Measurements from ENCODE around the gene SDE2. TPM values are rescaled to one million over a fixed set of nuclear protein-coding genes. Genes with fewer than 3 reads are reported as not detected.

Gene SDE2
- total and polyA plus RNA-seq, 2 donors (not counting 1 experiment from before 2014, with no cell fraction given): 10.0 to 26.0 TPM

DNA sequence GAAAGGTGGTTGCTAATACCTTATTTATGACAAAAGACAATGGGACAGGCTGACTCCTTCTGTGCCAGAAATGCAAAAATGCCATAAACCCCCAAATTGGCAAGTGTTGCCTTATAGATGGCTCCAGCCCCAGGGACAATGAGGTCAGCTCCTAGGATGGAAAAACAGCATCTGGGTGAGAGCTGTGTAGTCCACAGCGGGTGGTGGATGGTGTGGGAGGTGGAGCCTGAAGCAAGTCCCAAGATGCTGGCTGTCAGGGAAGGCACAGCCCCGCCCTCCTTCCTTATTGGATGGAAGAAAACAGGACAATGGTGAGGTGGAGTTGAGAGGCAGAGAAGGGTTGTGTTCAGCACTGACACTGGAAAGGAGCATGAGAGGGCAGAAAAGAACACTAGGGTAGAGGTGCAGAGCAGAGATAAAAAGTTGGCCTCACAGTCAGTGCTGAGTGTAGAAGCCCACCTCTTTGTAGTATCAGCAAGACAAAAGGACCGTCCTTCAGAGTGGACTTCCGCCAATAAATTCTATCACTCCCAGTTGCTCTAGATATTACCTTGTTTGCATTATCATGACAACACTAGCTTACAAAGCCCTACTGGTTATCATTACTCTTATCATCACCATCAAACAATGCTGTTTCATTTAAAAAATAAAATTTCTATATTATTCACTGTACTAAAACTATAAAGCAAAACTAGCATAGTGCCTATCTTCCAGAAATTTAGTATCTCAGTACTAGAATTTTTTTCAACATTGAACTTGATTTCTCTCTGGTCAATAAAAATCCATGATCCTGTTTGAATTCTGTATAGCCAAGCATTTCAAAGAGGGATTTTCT, 3.7 kb upstream of the SDE2 start:
- no peaks in the 10 kb centered on the region for H3K27me3 Mint-ChIP-seq
- H3K27ac ChIP-seq (ENCODE audit: low read length in 2 of 2): peak overlapping the region; percentile 100
- H2AFZ ChIP-seq (ENCODE audit: insufficient read depth, low read depth, low read length, poor library complexity, severe bottlenecking): peak overlapping the region; percentile 60
- ATAC-seq (ENCODE audit: low read depth): no peak
- no peaks in the 10 kb centered on the region for H3K36me3 ChIP-seq (replicated peaks in 1 of 2; ENCODE audit: control extremely low read depth in 1 of 2, control insufficient read depth in 1 of 2, extremely low read depth in 1 of 2, insufficient read depth in 2 of 2, low read length in 1 of 2)
- peak overlapping the region in 4 of 5 experiments; percentile 12 to 30 (median 24) for H3K4me3 ChIP-seq (ENCODE audit: control extremely low read depth in 1 of 5, extremely low read depth in 1 of 5, insufficient read depth in 1 of 5, low read depth in 2 of 5, low read length in 4 of 5)
- intact Hi-C loops (cut with micrococcal nuclease): loop anchor here (1.0 kb wide), 2 partner anchors 26 to 225 kb away; no protein-coding TSS in a partner anchor
- no peaks in the 10 kb centered on the region for H3K9me3 ChIP-seq (ENCODE audit: control extremely low read depth in 1 of 3, control insufficient read depth in 2 of 3, insufficient read depth in 1 of 3, low read length in 2 of 3)
- peak overlapping the region; percentile 78 for H3K4me3 Mint-ChIP-seq
- CTCF ChIA-PET: interaction anchor here (1.7 to 3.4 kb wide), 2 partner anchors 62 kb away, joined by 11 to 22 read pairs; no protein-coding TSS in a partner anchor
- TF ChIP-seq, protein P1, sequence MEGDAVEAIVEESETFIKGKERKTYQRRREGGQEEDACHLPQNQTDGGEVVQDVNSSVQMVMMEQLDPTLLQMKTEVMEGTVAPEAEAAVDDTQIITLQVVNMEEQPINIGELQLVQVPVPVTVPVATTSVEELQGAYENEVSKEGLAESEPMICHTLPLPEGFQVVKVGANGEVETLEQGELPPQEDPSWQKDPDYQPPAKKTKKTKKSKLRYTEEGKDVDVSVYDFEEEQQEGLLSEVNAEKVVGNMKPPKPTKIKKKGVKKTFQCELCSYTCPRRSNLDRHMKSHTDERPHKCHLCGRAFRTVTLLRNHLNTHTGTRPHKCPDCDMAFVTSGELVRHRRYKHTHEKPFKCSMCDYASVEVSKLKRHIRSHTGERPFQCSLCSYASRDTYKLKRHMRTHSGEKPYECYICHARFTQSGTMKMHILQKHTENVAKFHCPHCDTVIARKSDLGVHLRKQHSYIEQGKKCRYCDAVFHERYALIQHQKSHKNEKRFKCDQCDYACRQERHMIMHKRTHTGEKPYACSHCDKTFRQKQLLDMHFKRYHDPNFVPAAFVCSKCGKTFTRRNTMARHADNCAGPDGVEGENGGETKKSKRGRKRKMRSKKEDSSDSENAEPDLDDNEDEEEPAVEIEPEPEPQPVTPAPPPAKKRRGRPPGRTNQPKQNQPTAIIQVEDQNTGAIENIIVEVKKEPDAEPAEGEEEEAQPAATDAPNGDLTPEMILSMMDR (IDR thresholded peaks at IDR 0.05): no peak
- TF ChIP-seq EZH2 (IDR thresholded peaks at IDR 0.05; ENCODE audit: borderline replicate concordance, insufficient read depth, low read depth, low read length, poor library complexity, severe bottlenecking): no peak
- H3K27ac Mint-ChIP-seq: peak overlapping the region; percentile 96
- no peaks in the 10 kb centered on the region for H3K9me3 Mint-ChIP-seq (ENCODE audit: insufficient read depth)
- POLR2A ChIA-PET: interaction anchor here (1.4 to 8.1 kb wide), 3 partner anchors 26 to 62 kb away, joined by 7 to 195 read pairs (median 102); partner anchors contain the start of gene H3-3A
- H4K20me1 ChIP-seq (ENCODE audit: control insufficient read depth, insufficient read depth, low read length, poor library complexity, severe bottlenecking): no peaks in the 10 kb centered on the region
- no peak for DNase-seq
- WGBS (ENCODE audit: insufficient coverage): 59% methylated on average over 4 of the region's 4 CpGs
- peaks cover 52% of the 10 kb centered on the region for H3K4me1 Mint-ChIP-seq
- peak overlapping the region; percentile 24 for H3K9ac ChIP-seq (ENCODE audit: low read length)
- peak overlapping the region; percentile 90 for H3K4me2 ChIP-seq (replicated peaks; ENCODE audit: low read depth, low read length, poor library complexity, severe bottlenecking)
- H3K4me1 ChIP-seq (ENCODE audit: control insufficient read depth in 2 of 2, insufficient read depth in 2 of 2, low read length in 2 of 2): peaks cover 58 to 63% of the 10 kb centered on the region in 2 donors
- H3K27me3 ChIP-seq (replicated peaks in 1 of 4; ENCODE audit: control extremely low read depth in 1 of 4, control insufficient read depth in 3 of 4, insufficient read depth in 4 of 4, low read length in 3 of 4): no peaks in the 10 kb centered on the region
- peaks cover 18% of the 10 kb centered on the region for H3K79me2 ChIP-seq (ENCODE audit: control insufficient read depth, insufficient read depth, low read length)

Measured in B cell (primary cell).